GM21526 (cell line): ENCODE results near the gene SUGP1.
A peak's percentile ranks its signal among the peaks of the same experiment; 100 is the strongest.

Experiments used
- ATAC-seq: cut with Tn5 transposase; IDR thresholded peaks from one replicate; pipeline ENCODE4 v1.9.1; 2021; ENCODE audit warnings: moderate library complexity; ENCODE audit not compliant: unreplicated experiment, low FRiP score

Gene SUGP1

GRCh38 chr19:19342086-19343015, 22.0 kb upstream of the SUGP1 start:
- ATAC-seq: no peak

DNA sequence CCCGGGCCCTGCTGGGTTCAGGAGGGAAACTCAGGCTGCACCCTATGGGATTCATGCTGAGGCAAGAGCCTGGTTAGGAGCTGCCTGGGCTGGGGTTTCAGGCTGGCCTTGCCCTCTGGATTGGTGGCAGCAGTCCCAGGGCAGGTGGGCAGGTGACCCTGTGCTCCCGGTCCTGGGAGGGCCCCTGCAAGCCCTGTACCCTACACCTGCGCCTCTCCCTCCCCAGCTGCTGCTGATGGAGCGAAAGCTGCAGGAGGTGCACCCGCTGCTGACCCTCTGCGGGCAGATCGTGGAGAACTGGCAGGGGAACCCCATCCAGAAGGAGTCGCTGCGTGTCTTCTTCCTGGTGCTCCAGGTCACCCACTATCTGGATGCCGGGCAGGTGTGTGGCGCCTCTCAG, 20.7 kb upstream of the SUGP1 start:
- ATAC-seq: no peak

GRCh38 chr19:19338082-19338481, 17.8 kb upstream of the SUGP1 start:
- no peak for ATAC-seq

DNA sequence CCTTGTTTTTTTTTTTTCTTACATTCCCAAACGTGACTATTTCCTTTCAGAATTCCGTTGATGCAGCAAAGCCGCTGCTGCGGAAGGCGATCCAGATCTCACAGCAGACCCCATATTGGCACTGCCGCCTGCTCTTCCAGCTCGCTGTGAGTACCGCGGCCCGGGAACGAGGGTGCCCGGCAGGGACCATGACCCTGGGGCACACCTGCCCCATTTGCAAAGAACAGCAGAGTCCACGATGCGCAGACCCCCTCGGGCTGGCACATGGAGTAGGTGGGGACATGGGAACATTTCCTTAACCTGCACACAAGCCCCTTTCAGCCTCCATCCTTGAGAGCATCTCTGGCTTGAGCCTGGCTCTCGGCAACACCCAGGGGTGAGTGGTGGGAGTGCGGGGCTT, 16.8 kb upstream of the SUGP1 start:
- no peak for ATAC-seq

DNA sequence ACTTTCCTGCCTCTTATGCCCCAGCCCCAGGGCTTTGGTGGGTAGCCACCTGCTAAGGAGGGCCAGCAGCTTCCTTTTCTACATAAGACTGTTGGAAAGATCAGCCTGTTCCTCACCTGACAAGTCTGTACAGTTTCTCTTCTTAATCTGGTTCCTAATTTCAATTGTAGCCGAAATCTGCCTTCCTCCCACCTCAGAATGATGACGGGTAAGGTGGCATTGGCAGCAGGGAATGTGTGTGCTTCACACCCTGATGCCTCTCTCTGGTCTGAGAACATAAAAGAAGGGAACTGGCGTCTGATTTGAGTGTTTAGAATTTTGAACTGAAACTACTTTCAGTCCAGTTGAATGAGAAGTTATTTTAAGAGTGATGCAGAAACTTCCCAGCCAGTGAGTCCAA, 16.3 kb upstream of the SUGP1 start:
- no peak for ATAC-seq

GRCh38 chr19:19335408-19336158, 15.3 kb upstream of the SUGP1 start:
- no peak for ATAC-seq

DNA sequence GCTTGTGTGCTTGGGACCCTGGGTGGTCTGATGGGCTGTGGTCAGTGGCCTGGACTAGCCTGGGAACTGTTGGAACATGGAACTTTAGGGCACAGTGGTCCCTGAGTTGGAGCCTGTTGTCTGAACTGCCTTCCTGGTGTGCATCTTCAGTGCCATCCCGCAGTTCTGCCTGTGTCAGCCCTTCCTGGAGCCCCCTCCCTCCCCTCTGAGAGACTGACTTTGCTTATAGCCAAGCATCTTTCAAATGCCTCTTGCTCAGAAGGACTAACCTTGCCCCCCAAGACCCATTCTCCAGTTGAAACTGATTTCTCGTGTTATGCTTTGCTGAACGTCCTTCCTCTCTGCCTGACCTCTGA, 14.7 kb upstream of the SUGP1 start:
- no peak for ATAC-seq

GRCh38 chr19:19334063-19334988, 14.0 kb upstream of the SUGP1 start:
- ATAC-seq: no peak

DNA sequence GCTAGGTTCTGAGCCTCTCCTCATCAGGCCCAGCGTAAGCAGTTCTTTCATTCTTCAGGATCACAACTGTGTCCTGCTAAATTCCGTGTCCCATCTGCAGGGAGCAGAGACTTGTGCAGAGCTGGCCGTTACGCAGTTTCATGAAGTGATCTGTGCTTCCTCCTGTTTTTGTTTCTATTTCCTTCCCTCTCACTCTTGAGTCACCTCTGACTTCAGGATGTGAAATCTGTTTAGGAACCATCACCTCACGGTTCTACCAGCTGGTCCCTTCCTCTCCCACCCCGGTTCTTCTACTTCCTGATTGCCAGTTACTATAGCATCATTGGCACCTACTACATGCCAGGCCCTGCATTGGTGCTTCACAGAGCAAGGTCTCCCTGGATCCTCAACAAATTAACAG, 8.8 kb upstream of the SUGP1 start:
- no peak for ATAC-seq

- no peak for ATAC-seq
Observed at GRCh38 chr19:19327672-19328071, 7.4 kb upstream of the SUGP1 start.

- no peak for ATAC-seq
Observed at GRCh38 chr19:19324059-19324770, 3.9 kb upstream of the SUGP1 start.

- ATAC-seq: peak; percentile 8
Observed at GRCh38 chr19:19321141-19321577, 850 bp upstream of the SUGP1 start.

GRCh38 chr19:19319732-19320360, 463 bp downstream of the SUGP1 start:
- ATAC-seq: no peak

- ATAC-seq: no peak
Observed at GRCh38 chr19:19316082-19316481, 4.2 kb downstream of the SUGP1 start.

GRCh38 chr19:19315444-19315843, 4.9 kb downstream of the SUGP1 start:
- no peak for ATAC-seq

DNA sequence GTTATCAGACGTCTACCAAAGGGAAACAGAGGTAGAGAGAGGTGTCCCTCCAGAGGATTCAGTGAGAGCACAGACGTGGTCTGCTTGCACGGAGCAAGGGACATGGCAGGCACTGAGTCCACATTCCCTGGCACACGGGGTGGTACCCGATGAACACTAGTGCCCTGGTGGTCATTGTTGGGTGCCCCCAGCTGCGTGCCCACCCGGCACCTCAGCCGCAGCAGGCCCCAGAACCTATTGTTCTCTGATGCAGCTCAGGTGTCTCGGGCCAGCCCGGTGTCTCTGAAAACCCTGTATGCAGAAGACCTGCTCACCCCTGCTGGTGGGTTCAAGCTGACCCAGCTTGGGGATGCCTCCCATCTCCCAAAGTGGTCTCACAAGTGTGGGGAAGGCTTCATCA, 11.9 kb downstream of the SUGP1 start:
- no peak for ATAC-seq

GRCh38 chr19:19306191-19306590, 14.1 kb downstream of the SUGP1 start:
- ATAC-seq: no peak

DNA sequence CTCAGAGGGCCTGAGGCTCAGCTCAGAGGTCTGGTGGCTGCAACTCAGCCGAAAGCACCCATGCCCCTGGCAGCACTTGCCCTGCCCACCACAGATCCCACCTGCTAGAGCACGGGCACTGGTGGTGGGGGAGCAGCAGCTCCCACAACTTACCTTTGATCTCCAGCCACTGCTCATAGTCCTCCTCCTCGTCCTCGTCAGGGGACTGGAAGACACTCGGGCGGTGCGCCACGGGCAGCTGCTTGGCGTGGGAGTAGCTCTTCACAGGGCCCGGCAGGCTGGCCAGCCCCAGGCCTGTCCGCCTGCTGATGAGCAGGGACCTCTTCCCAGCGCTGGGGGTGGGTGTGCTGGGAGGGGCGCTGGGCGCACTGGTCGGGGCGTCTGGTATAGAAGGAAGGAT, 14.6 kb downstream of the SUGP1 start:
- no peak for ATAC-seq

DNA sequence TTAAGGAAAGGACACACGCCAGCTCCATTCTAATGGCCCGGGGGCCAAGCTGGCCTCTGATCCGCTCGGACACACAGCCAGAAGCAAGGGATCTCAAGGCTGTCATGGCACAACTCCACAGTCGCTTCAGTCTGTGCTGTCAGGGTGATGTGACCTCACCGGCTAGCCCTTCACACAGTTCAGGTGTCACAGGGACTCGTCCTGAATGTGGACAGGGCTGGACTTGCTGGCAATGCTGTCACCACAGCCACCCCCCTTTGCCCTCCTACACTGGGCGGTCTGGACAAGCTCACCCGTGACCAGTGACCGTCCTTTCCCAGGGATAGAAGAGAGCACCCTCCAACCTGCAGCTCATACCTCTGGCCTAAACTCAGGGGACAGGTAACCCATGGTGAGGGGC, 15.2 kb downstream of the SUGP1 start:
- ATAC-seq: no peak
